NCI-H2196 treated with DMSO at 0.1 percent for 48 hours (cell line): Measurements from ENCODE around the gene RGS3.

Source experiments
- DNase-seq: peaks from one replicate; lab custom pipeline; 2025; ENCODE audit not compliant: unreplicated experiment; lab: John Stamatoyannopoulos, UW

The RGS3 gene

DNA sequence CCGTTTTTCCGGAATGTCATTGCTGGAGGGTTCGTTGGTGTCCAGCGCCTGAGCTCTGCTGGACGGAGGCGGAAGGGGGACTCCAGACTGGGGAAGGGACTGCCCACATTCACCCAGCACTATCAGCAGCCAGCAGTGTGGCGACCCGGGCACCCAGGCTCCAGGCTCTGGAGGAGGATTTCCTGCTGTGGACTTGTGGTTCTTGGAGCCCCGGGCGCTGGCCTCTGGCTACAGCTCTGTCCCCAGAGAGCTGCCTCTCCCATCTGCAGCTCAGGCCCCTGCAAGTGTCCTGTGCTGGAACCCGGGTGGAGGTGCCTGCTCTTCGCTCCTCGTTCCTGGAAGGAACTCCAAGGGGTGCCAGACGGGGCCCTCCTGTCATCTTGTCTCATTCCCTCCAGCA is 152.6 kb downstream of the RGS3 start:
- DNase-seq: no peak

DNA sequence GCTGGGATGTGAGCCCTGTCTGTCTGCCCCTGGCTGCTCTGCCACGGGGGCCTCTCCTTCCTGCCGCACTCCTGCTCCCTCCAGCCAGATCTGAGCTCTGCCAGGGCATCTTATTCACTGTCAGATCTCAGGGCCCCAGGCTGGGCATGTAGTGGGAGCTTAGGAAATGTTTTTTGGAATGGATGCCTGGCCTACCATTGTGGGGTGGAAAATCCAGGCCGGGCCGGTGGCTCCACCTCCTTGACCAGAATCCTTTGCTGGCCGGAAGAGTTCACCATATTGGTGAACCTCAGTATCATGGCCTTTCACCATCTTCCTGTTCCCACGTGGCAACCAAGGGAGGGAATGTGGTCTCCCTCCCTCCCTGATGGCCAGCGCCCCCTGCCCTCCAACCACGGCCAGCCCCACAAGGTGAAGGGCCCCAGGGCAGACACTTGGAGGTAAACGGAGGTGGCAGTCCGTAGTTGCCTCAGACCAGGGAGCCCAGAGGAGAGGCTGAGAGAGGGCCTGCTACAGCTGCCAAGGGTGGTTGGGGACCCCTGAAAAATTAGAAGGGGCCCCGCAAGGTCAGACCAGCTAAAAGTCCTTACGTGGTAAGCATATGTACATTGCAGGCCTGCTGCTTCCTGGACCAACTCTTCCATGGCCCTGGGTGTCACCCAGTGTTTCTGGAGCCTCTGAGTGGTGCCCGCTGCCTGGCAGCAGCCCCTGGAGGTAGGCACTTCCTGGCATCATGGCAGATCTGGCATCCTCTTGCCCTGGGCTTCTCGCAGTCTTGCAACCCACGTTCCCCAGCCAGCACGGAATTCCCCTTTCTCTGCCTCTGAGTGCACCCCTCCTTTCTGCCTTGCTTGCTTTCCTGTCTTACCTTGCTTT is 153.3 kb downstream of the RGS3 start:
- DNase-seq: no peak

DNA sequence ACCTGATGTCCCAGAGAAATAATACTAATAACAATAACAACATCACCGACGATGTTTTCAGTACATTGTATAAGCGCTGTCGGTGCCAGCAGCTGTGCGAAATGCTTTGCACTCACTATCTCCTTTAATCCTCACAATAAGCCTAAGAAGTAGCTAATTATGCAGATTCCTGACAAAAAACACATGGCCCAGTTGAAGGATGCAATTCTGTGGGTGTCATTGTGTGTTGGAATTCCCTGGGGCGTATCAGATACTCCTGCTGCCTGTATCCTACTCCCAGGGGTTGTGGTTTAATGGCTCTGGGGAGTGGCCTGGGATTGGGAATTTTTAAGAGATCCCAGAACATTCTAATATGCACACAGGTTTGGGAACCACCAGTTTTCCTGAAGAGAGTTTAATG is 154.0 kb downstream of the RGS3 start:
- DNase-seq: no peak

- no peak for DNase-seq
Observed at GRCh38 chr9:113618836-113619490, 155.4 kb downstream of the RGS3 start.

- DNase-seq: no peak
Observed at GRCh38 chr9:113619491-113620376, 156.2 kb downstream of the RGS3 start.

DNA sequence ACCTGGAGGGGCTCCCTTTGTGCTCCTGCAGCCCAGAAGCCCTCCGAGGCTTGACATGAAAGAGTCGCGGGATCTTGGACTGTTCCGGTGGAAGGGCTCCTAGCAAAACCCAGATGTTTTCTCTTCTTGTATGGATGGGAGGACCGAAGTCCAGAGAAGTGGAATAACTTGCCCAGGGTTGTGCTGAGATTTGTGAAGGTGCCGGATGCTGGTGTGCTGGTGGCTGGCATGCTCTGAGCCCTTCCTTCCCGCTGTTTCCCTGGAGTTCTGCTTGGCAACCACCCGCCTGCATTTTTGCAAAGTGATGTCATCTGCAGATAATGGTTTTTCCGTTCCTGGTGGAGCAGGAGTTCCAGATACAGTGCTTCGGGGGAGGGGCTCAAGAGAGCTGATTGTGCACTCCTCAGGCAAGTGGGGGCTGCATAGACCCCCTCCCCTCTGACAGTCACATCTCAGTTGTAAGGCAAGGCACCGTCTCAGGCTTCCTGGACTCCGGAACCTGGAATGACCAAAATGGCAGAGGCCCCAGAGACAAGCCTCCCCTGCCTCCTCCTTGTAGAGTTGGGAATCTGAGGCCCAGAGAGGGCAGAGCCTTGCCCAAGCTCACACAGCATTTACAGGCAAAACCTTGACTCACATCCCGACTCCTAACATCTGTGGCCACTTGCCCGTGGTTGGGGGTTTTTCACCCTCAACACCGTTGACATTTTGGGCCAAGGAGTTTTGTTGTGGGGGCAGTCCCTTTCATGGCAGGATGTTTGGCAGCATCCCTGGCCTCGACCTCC is 157.0 kb downstream of the RGS3 start:
- peak; percentile 59 for DNase-seq

DNA sequence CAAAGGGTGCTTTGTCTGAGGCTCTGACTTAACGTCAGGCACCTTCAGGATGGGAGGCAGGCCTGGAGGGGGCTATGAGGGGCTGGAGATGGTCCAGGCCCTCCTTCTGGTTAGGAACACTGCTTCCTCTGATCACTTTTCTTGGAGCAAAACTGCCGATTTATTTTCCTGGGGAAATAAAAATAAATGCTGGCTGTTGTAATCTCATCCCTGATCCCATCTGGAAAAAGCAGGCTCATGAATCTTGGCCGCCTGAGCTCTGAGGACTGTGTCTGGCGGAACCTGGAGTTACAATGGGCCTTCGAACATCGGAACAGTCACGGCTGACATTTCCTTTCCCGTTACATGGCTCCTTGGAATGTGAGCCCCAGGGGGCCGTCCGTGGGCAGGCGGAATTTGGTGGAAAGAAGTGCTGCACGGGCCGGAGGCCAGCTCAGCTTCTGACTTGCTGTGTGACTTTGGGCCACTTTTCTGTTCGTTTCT is 157.8 kb downstream of the RGS3 start:
- no peak for DNase-seq

GRCh38 chr9:113621980-113622379 is 158.5 kb downstream of the RGS3 start:
- DNase-seq: no peak

GRCh38 chr9:113622600-113623400 is 159.3 kb downstream of the RGS3 start:
- DNase-seq: no peak

GRCh38 chr9:113623851-113624485 is 160.4 kb downstream of the RGS3 start:
- DNase-seq: no peak

- DNase-seq: no peak
Observed at GRCh38 chr9:113624721-113625120, 161.2 kb downstream of the RGS3 start.

DNA sequence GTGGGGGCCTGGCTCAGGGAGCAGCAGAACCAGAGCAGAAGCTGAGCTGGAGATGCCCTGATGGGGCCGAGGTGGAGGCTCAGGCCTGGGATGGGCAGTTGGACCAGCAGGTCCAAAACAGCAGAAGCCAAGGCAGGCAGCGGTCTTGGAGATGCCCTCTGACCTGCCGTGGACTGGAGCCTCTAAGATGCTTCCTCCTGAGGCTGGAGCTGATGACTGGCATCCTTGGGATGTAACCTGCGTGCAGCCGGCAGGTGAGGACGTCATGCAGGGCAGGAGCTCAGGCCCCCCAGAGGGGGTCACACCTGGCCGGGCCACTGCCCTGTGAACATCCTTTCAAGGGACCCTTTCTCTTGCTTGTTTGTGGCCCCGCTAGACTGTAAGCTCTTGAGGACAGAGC is 162.0 kb downstream of the RGS3 start:
- no peak for DNase-seq

GRCh38 chr9:113626735-113627495 is 163.4 kb downstream of the RGS3 start:
- no peak for DNase-seq

DNA sequence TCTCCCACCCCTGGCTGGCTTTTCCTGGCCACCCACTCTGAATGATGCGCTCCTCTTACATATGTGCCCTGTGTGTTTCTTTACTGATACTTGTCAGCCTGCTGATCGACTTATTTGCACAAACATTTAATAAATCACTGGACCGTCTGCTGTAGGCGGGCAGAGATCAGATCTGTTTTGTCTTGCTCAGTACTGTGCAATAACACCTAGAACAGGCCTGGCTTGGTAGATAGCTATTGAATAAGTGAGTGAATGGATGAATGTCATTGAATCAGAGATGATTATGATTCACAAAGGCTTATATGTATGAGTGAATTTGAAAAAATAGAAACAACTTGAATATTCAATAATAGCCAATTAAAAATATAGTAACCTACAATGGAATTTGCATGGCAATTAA is 165.1 kb downstream of the RGS3 start:
- no peak for DNase-seq

DNA sequence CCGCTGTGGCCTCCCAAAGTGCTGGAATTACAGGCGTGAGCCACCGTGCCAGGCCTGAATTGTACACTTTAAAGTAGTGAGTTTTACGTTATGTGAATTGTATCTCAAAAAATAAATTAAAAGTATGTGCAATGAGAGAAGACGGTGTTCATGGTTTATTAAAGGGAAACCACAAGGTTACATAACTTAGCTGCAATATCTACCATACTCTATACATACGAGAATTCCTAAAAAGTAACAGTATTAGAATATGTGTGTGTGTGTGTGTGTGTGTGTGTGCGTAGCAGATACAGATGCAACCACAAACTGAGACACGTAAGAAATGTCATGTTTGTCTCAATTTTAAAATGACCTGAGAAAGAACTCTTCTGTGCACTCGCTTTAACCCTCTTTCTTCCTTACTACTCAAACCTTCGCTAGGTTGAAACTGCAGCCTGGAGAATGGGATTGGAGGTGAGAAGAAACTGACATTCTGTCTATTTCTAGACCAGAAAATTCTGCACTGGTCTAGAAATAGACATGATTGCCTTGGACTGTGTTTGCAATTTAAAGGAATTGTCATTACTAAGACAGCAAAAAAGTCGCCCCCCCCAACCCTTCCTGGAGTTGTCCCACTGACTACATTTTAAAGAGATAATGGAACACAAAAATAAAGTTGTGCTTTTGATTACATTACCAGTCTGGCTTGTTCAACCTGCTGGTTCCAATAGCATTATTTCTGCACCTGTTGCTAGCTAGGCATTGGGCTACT is 167.0 kb downstream of the RGS3 start:
- no peak for DNase-seq

DNA sequence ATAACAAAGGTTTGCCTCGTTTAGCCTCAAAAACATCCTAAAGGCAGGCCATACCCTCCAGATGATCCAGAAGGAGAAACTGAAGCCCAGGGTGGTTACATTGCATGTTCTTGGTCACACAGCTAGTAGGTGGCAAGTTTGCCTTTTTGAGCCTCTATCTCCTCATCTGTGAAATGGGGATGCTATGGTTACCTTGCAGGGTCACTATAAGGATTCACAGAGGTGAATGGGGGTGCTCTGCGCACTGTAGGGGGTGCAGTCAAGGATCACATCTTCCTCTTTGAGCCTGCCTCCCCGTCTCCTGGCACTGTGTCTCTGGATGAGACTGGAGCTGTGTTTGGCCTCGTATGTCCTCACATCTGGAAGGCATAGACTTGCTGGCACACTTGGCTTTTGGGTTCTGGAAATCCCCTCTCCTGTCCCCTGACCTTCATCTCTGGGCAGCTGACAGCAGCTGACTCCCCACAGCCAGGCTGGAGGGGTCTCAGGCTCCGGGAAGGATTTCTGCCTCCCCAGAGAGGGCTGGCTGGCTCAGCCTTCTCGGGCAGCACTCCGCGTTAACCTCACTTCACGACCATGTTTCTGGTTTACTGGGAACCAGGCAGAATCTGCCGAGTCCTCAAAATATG is 167.7 kb downstream of the RGS3 start:
- DNase-seq: no peak

DNA sequence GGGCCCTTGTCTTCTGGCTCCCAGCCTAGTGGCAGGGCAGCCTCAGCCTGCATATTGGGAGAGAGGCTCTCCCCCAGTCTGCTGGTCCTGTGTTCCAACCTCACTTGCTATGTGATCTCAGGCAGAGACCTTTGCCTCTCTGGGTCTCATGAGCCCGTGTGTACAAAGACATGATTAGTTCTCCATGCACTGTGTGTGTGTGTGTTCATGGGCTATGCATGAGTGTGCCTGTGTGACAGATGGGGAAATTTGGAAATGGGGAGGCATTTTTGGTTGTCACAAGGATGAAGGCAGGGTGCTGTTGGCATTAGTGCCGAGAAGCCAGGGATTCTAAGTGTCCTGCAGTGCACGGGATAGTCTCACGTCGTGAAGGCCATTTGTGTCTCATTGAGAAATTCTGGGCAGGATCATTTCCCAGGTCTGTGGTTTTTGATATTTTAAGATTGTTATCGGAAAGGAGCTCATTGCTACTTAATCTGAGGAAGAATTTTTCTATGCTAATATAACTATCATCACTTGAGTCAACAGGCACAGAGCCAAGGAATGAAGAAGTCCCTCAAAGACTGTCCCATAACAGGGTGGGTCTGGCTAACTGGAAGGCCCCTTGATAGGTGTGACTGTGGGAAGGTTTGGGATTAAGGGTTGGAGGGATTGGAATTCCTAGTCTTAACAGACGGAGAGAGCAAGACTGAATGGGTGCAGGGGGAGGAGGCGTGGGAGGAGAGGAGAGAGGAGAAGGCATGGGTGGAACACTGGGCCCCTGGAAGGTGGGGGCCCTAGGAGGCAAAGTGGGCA is 168.5 kb downstream of the RGS3 start:
- no peak for DNase-seq
